ENCODE measurements around the gene OTULINL.

Gene OTULINL

DNA sequence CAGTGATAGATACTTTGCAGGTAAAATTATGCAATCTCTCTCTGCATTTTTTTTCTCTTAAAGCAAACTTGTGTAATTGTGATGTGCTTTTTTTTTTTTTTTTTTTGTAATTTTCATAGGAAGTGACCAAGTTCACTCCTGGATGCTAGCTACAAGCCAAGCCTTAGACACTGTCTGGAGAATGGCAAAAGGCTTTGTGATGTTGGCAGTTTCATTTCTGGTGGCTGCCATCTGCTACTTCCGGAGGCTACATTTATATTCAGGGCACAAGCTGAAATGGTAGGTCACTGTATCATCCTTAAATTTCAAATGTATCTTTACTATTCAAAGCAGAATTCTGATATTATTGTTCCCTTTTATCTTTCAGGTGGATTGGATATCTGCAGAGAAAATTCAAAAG, 19.3 kb downstream of the OTULINL start:
- no peak for DNase-seq (ENCODE audit: low read depth in 2 of 2)

DNA sequence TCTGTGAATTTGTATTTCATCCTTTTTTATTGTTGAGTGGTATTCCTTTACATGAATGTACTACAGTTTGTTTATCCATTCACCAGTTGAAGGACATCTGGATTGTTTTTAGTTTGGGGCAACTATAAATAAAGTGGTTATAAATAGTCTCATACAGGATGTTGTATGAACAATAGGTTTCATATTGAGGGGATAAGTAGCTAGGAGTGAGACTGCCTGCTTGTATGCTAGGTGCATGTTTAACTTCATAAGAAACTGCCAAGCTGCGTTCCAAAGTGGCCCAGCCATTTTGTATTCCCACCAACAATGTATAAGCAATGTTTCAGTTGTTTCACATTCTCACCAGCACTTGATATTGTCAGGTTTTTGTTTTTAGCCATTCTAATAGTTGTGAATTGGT, 21.5 kb downstream of the OTULINL start:
- DNase-seq (ENCODE audit: low read depth in 2 of 2): no peak

DNA sequence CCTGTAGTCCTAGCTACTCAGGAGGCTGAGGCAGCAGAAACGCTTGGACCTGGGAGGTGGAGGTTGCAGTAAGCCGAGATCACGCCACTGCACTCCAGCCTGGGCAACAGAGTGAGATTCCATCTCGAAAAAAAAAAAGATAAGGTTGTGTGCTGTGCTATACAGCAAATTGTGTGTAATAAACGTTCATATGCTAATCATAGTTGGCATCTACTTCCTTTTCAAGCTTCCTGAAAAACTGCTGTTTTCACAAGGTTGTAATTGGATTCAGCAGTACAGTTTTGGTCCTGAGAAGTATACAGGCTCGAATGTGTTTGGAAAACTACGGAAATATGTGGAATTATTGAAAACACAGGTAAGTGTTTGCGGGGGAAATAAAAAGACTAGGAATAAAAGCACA, 25.5 kb downstream of the OTULINL start:
- DNase-seq (ENCODE audit: low read depth in 2 of 2): no peak

DNA sequence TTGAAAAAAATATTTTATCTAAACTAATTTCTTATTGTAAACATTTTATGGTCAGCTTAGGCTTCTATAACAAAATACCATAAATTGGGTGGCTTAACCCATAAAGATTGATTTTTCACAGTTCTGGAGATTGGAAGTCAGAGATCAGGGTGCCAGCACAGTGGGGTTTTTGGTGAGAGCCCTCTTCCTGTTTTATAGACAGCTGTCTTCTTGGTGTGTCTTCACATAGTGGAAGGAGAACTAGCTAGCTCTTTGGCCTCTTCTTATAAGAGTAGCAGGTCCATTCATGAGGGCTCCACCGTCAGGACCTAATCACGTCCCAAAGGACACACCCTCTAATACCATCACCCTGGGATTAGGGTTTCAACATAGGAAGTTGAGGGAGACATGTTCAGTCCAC, 26.6 kb downstream of the OTULINL start:
- no peak for DNase-seq (ENCODE audit: low read depth in 2 of 2)

DNA sequence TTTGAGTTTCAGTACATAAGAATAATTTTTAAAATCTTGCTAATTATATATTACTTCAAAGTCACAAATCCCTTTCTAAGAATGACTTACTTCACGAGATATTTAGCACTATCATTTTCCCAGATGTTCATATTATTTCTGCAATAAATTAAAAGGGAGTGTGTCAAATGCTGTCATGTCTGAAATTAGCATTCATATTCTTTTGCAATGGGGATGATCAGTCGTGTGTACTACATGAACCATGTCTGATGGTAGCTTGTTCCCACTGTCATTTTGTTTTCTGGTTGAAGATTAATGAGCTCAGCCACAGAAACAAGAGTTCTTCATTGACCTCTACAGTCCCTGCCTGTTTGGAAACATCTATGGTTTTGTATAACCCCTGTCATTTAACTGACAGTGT, 30.1 kb downstream of the OTULINL start:
- no peak for DNase-seq (ENCODE audit: low read depth in 2 of 2)

GRCh38 chr5:14614490-14614889, 32.9 kb downstream of the OTULINL start:
- no peak for DNase-seq (ENCODE audit: low read depth in 2 of 2)

DNA sequence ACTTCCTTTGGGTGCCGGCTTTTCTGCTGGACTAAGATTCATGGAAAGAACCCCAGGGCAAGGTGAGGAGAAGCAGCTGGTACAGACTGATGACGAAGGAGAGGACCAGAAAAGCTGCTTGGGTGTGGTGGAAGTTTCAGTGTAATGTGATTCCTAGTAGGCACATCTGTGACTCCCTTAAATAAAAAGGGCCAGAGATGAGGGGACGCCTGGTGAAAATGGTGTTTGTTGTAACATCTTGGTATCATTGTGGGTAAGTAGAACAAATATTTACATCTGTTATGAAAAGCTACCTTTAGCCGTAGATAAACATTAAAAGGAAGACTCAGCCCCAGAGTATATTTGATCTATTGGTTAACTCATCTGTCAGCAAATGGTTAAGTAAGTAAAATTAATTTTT, 33.8 kb downstream of the OTULINL start:
- DNase-seq (ENCODE audit: low read depth in 2 of 2): no peak

- no peak for DNase-seq (ENCODE audit: low read depth in 2 of 2)
Observed at GRCh38 chr5:14617441-14617840, 35.8 kb downstream of the OTULINL start.

- no peak for DNase-seq (ENCODE audit: low read depth in 2 of 2)
Observed at GRCh38 chr5:14627270-14627669, 45.7 kb downstream of the OTULINL start.

DNA sequence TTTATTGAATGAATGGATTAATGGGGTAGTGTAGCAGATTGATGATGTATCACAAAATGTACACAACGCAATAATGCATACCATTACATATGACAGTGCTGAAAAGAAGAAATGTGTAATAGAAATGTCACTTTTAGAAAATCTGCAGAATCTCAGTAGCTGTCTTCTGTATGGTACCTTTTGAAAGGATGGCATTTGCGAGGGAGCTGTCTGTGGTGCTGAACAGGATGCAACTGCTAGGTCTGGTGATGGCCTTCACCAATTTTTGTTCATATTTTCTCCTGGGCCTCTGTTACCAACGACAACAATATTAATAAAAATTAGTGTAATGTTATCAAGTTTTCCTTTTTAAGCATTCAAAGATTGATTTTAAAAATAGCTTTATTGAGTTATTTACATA, 46.8 kb downstream of the OTULINL start:
- DNase-seq (ENCODE audit: low read depth in 2 of 2): peak; percentile 12 to 13

- no peak for DNase-seq (ENCODE audit: low read depth in 2 of 2)
Observed at GRCh38 chr5:14630671-14631070, 49.1 kb downstream of the OTULINL start.

DNA sequence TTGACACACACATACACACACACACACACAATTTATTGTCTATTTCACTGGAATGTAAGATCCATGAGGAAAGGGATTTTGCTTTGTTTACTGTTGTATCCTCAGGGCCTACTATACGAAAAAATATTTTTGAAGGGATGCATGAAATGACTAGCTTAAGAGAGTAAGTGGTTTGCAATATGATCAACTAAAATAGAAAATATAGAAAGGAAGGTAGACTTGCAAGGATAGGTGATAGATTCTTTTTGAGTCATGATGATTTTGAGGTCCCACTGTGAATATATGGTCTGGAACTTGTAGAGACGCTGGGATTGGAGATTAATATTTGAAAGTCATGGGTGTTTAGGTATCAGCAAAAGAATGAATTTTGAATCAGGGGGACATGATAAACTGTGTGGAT, 54.1 kb downstream of the OTULINL start:
- DNase-seq (ENCODE audit: low read depth in 2 of 2): no peak

- no peak for DNase-seq (ENCODE audit: low read depth in 2 of 2)
Observed at GRCh38 chr5:14640765-14641164, 59.2 kb downstream of the OTULINL start.

DNA sequence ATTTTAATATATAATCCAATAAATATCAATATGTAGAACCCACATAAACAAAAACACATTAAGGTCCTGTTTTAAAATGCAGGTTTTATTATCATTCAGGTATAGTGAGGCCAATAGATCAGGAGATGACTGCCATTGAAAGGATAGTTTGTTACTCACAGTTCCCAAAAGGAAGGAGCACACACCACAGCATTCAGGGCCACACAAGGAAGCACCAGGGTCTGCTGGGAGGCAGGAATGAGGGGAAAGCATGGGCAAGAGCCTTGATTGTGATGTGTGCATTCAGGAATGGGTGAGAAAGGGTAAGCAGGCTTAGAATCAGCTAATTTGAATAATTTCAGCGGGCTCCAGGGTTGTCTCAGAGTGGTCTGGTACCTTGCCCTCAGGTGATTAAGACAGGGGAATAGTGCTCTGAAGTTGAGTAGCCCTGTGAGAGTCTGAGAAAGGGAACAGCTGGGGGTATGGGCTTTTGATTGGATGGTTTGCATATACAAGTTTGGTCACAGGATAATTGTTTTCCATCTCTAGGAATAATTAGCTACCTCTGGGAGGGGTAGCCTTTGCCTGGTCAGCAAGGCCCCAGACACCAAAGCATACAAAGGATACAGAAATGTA, 63.1 kb downstream of the OTULINL start:
- no peak for DNase-seq (ENCODE audit: low read depth in 2 of 2)

GRCh38 chr5:14650052-14650451, 68.5 kb downstream of the OTULINL start:
- no peak for DNase-seq (ENCODE audit: low read depth in 2 of 2)

GRCh38 chr5:14655146-14655741, 73.7 kb downstream of the OTULINL start:
- DNase-seq (ENCODE audit: low read depth in 2 of 2): no peak

DNA sequence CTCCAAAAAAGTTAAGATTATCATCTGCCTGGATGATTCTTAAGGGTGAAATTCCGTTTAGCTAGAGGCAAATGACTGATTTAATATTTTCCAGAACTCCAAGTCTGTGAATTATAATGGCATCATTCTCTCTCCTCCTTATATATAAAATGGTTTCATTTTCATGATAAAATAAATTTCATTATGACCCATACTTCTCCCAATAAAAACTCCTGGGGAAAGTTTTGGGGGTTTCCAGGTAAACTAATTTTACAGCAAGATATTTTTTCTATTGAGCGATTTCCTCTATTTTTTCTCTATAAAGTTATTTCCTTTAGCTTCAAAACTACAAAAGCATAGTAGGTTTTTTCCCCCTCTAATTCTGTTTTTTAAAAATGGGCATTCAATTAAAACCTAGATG, 75.3 kb downstream of the OTULINL start:
- DNase-seq (ENCODE audit: low read depth in 2 of 2): no peak

GRCh38 chr5:14659821-14660607, 78.4 kb downstream of the OTULINL start:
- peak in 1 of 2 experiments; percentile 18 for DNase-seq (ENCODE audit: low read depth in 2 of 2)

- no peak for DNase-seq (ENCODE audit: low read depth in 2 of 2)
Observed at GRCh38 chr5:14660833-14661232, 79.2 kb downstream of the OTULINL start.

All from fibroblast of skin of left biceps (primary cell).